ENCODE measurements around the gene SOX18. TPM values are rescaled to one million over a fixed set of nuclear protein-coding genes. Genes with fewer than 3 reads are reported as not detected.

Gene SOX18
- total RNA-seq, 1 donor, result under 0.01 TPM

GRCh38 chr20:64047046-64047389 is 2.4 kb downstream of the SOX18 start:
- no peak overlapping the region for H2AFZ ChIP-seq (ENCODE audit: low read length)
- no peak overlapping the region for H3K4me2 ChIP-seq (ENCODE audit: insufficient read depth, low read length)
- H3K36me3 ChIP-seq (ENCODE audit: insufficient read depth, low read length), result no peaks in the 10 kb centered on the region
- DNase-seq (ENCODE audit: insufficient read length, low spot score, missing footprints), result peak; percentile 87
- H4K20me1 ChIP-seq (ENCODE audit: insufficient read depth, low read length), result no peaks in the 10 kb centered on the region
- H3K79me2 ChIP-seq (ENCODE audit: insufficient read depth, low read length), result no peaks in the 10 kb centered on the region
- peaks cover 29% of the 10 kb centered on the region for H3K27me3 ChIP-seq (ENCODE audit: insufficient read depth, low read length)
- no peaks in the 10 kb centered on the region for H3K9me3 ChIP-seq (ENCODE audit: low read depth, low read length)
- H3K4me1 ChIP-seq (ENCODE audit: insufficient read depth, low read length), result no peaks in the 10 kb centered on the region
- H3K27ac ChIP-seq (ENCODE audit: low read depth, low read length), result no peak overlapping the region
- H3K4me3 ChIP-seq (ENCODE audit: insufficient read depth, low read length), result no peak overlapping the region
- TF ChIP-seq, protein P1, sequence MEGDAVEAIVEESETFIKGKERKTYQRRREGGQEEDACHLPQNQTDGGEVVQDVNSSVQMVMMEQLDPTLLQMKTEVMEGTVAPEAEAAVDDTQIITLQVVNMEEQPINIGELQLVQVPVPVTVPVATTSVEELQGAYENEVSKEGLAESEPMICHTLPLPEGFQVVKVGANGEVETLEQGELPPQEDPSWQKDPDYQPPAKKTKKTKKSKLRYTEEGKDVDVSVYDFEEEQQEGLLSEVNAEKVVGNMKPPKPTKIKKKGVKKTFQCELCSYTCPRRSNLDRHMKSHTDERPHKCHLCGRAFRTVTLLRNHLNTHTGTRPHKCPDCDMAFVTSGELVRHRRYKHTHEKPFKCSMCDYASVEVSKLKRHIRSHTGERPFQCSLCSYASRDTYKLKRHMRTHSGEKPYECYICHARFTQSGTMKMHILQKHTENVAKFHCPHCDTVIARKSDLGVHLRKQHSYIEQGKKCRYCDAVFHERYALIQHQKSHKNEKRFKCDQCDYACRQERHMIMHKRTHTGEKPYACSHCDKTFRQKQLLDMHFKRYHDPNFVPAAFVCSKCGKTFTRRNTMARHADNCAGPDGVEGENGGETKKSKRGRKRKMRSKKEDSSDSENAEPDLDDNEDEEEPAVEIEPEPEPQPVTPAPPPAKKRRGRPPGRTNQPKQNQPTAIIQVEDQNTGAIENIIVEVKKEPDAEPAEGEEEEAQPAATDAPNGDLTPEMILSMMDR (IDR thresholded peaks at IDR 0.05; ENCODE audit: extremely low read depth, low read depth, low read length), result no peak

DNA sequence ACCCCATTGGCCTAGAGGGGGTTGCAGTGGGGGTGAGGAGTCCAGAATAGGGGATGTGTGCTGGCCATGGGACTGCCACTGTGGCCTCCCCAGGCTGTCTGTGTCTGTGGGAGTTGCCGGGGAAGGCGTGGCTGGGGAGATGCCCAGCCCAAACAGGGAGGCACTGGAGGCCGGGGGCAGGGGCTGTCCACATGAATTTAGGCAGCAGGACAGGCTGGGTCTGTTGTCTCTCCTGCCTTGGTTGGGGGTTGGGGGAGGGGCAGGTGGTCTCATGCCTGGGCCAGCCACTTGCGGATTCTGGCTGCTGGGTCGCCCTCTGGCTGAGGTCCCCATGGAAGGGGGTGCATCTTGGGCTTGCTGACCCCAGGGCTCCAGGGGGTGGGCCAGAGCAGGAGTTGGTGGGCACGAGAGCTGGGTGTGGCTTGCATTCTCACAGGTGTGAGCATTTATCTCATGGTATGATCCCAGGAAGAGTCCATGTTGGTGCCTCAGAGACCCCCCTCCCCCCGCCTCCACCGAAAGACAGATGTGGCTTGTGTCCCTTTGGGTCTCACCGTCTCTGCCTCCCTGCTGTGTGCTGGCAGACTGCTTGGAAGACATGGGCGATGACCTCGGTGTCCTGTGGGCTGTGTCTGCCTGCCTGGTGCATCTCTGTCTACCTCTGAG is 4.0 kb downstream of the SOX18 start:
- Histone ChIP-seq H4K20me1 (ENCODE audit: insufficient read depth, low read length) (no peaks in the 10 kb centered on the region), H3K36me3 (ENCODE audit: insufficient read depth, low read length) (no peaks in the 10 kb centered on the region), H3K27me3 (ENCODE audit: insufficient read depth, low read length) (peaks cover 42% of the 10 kb centered on the region), H3K79me2 (ENCODE audit: insufficient read depth, low read length) (no peaks in the 10 kb centered on the region), H3K27ac (ENCODE audit: low read depth, low read length) (no peak overlapping the region), H3K9me3 (ENCODE audit: low read depth, low read length) (no peaks in the 10 kb centered on the region), H3K4me1 (ENCODE audit: insufficient read depth, low read length) (no peaks in the 10 kb centered on the region), H2AFZ (ENCODE audit: low read length) (no peak overlapping the region), H3K4me3 (ENCODE audit: insufficient read depth, low read length) (no peak overlapping the region), H3K4me2 (ENCODE audit: insufficient read depth, low read length) (no peak overlapping the region)
- no peak for DNase-seq (ENCODE audit: insufficient read length, low spot score, missing footprints)
- TF ChIP-seq, protein P1 (IDR thresholded peaks at IDR 0.05; ENCODE audit: extremely low read depth, low read depth, low read length), result no peak

DNA sequence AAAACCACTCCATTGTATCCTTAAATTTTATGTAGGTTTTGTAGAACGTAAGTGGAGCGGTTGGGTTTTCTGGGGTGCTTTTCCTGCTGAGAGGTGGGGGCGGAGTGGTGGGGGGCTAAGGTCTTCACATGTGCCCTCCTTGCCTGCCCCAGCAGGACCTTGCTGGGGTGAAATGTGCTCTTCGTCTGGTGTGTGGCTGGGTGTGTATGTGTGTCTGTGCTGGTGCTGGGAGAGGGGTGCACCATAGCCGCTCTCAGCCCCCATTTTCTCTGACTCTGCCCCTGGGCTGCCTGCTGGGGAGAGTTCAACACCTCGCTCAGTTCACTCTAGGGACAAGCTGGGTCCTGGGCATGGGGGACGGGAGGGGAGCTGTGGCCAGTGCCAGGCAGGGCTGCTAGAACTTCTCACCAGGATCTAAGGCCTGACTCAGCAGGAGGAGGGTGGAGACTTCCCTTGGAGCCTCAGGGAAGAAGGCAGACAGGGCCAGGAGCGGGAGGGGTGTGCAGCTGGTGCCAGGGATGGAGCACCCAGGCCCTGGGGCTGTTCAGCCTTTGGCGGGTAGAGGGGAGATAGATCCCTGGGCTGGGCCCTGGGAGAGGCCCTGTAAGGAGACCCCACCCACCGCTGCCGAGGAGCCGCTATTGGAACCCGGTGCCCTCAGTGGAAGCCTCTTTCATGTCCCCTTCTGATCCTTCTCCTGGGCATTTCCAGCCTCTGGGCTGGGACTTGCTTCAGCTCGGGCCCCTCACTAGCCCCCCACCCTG is 4.8 kb downstream of the SOX18 start:
- no peak overlapping the region for H3K4me2 ChIP-seq (ENCODE audit: insufficient read depth, low read length)
- no peak overlapping the region for H2AFZ ChIP-seq (ENCODE audit: low read length)
- H3K4me1 ChIP-seq (ENCODE audit: insufficient read depth, low read length), result no peaks in the 10 kb centered on the region
- TF ChIP-seq, protein P1 (IDR thresholded peaks at IDR 0.05; ENCODE audit: extremely low read depth, low read depth, low read length), result no peak
- no peaks in the 10 kb centered on the region for H3K79me2 ChIP-seq (ENCODE audit: insufficient read depth, low read length)
- peak; percentile 98 for DNase-seq (ENCODE audit: insufficient read length, low spot score, missing footprints)
- H3K9me3 ChIP-seq (ENCODE audit: low read depth, low read length), result no peaks in the 10 kb centered on the region
- H3K4me3 ChIP-seq (ENCODE audit: insufficient read depth, low read length), result no peak overlapping the region
- H3K27ac ChIP-seq (ENCODE audit: low read depth, low read length), result no peak overlapping the region
- no peaks in the 10 kb centered on the region for H3K36me3 ChIP-seq (ENCODE audit: insufficient read depth, low read length)
- no peaks in the 10 kb centered on the region for H4K20me1 ChIP-seq (ENCODE audit: insufficient read depth, low read length)
- H3K27me3 ChIP-seq (ENCODE audit: insufficient read depth, low read length), result peaks cover 43% of the 10 kb centered on the region

GRCh38 chr20:64043768-64044167 is 5.7 kb downstream of the SOX18 start:
- no peaks in the 10 kb centered on the region for H4K20me1 ChIP-seq (ENCODE audit: insufficient read depth, low read length)
- no peak for DNase-seq (ENCODE audit: insufficient read length, low spot score, missing footprints)
- H3K36me3 ChIP-seq (ENCODE audit: insufficient read depth, low read length), result no peaks in the 10 kb centered on the region
- no peak overlapping the region for H3K27ac ChIP-seq (ENCODE audit: low read depth, low read length)
- H2AFZ ChIP-seq (ENCODE audit: low read length), result no peak overlapping the region
- H3K79me2 ChIP-seq (ENCODE audit: insufficient read depth, low read length), result no peaks in the 10 kb centered on the region
- H3K4me2 ChIP-seq (ENCODE audit: insufficient read depth, low read length), result no peak overlapping the region
- H3K27me3 ChIP-seq (ENCODE audit: insufficient read depth, low read length), result peaks cover 49% of the 10 kb centered on the region
- H3K9me3 ChIP-seq (ENCODE audit: low read depth, low read length), result no peaks in the 10 kb centered on the region
- H3K4me1 ChIP-seq (ENCODE audit: insufficient read depth, low read length), result no peaks in the 10 kb centered on the region
- TF ChIP-seq, protein P1 (IDR thresholded peaks at IDR 0.05; ENCODE audit: extremely low read depth, low read depth, low read length), result no peak
- no peak overlapping the region for H3K4me3 ChIP-seq (ENCODE audit: insufficient read depth, low read length)
